GM10847 (cell line): ENCODE results near the gene ABCF3.

Experiments used
- POLR2A ChIP-seq: IDR thresholded peaks from 2 replicates; pipeline ENCODE4 v1.6.1; 2011; ENCODE audit not compliant: insufficient read length; ENCODE audit errors: extremely low read depth

ABCF3 gene

GRCh38 chr3:184186184-184186901, at the start of gene ABCF3:
Gene ABCF3 (plus strand): TSS chr3:184186199. CDS start chr3:184186208, 9 bp downstream.
- TF ChIP-seq POLR2A = peak; percentile 73

- no peak for TF ChIP-seq POLR2A
Observed at GRCh38 chr3:184140436-184140835, 45.6 kb upstream of the ABCF3 start.

- no peak for TF ChIP-seq POLR2A
Observed at GRCh38 chr3:184142199-184142598, 43.8 kb upstream of the ABCF3 start.

DNA sequence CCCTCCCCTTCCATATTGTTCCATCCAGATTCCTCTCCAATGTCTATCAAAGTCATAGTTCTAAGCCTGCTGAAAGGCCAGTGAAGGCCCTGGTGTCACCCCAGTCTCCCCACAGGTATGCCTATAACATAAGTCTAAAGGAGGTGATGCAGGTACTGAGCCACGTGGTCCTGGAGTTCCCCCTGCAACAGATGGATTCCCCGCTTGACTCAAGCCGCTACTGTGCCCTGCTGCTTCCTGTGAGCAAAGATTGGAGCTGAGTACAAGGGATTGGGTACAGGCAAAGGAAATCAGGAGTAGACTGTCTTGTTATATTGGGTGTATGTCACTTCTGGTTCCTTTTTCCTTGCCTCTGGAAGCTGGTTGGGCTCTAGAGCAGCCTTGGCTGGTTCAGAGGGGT, 42.7 kb upstream of the ABCF3 start:
- no peak for TF ChIP-seq POLR2A

DNA sequence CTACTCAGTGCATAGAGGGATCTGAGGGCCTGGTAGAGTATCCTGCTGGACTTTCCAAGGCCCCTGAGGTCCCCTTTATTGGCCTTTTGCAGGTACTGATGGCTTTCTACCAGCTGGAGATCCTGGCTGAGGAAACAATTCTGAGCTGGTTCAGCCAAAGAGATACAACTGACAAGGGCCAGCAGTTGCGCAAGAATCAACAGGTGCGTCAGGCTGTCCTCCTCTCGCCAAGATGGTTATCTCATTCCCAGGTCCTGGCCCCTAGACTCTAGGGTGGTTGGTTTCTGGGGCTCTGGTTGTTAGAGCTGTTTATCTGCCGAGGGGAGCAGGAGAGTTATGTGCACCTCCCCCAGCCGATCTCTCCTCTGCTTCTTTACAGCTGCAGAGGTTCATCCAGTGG, 41.5 kb upstream of the ABCF3 start:
- no peak for TF ChIP-seq POLR2A

- TF ChIP-seq POLR2A = no peak
Observed at GRCh38 chr3:184145111-184145524, 40.9 kb upstream of the ABCF3 start.

- no peak for TF ChIP-seq POLR2A
Observed at GRCh38 chr3:184145751-184146270, 40.2 kb upstream of the ABCF3 start.

- TF ChIP-seq POLR2A = no peak
Observed at GRCh38 chr3:184148076-184148475, 37.9 kb upstream of the ABCF3 start.

GRCh38 chr3:184149123-184149522, 36.9 kb upstream of the ABCF3 start:
- TF ChIP-seq POLR2A = no peak

DNA sequence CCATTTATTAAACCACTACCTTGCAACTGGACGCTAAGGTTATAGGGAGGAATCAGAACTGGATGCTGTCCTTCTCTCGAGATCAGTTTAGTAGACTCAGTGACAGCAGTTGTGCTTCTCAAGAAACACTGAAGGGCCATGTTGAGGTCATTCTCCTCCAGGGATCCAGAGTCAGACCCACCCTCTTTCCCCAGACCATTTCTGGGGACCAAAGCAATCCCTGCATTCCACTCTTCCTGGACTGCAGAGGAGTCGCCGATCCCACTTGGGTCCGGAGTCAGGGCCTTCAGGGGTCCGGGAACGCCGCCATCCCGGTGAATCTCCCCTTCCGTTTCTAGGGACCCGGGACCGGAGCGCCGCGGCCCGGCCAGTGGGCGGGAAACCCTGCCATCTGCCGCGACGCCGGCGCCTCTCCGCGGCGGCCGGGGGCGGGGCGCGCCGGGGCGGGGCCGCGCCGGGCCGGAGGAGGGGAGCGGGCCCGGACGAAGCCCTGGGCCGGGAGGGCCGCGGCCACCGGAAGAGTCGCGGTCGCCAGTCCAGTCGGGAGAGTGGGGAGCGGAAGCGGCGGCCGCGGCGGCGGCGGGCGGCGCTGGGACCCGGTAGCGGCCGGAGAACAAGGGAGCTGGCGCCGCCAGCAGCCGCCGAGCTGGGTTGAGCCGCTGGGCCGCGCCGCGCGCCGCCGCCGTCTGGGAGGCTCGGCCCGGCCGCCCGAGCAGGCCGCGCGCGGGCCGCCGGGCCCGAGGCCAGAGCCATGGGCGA, 30.9 kb upstream of the ABCF3 start, which contains the start of gene DVL3:
Gene DVL3 (plus strand): TSS at position 493 of the 759 bp plus-strand sequence. CDS start 259 bp downstream, at position 752.
- TF ChIP-seq POLR2A = peak; percentile 31

DNA sequence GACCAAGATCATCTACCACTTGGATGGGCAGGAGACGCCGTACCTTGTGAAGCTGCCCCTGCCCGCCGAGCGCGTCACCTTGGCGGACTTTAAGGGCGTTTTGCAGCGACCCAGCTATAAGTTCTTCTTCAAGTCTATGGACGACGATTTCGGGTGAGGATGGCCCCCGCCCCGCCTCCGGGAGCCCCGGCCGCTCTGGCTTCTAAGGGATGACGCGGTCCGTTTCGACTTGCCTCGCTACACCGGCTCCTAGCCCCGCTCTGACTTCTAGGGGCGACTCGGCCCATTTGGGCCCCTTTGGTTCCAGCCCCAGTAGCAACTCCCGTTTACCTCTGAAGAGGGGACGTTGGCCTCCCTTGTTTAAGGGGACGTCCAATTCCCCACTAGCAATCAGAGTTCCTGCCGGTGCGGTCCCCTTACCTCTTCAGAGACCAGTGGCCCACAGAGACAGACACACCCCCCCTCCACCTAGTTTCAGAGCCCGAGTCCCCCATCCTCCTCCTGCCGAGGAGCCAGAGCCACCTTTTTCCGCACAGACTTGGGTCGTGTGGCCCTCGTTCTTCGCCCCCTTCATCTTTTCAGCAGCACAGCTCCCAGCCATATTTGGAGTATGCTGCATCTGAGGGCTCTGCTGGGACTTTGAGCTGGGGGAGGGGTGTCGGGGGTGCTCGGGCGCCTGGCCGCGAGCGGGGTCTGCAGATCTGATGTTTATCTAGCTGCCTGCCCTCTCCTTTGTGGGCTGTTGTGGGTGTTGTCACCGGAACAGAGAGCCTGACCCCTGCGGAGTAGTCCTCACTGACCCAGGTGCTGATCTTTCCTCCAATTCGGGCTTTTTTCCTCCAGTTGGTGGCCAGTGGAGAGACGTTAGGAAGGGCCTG, 30.1 kb upstream of the ABCF3 start:
- TF ChIP-seq POLR2A = no peak

GRCh38 chr3:184156522-184156955, 29.5 kb upstream of the ABCF3 start:
- TF ChIP-seq POLR2A = no peak

- TF ChIP-seq POLR2A = no peak
Observed at GRCh38 chr3:184157206-184157605, 28.8 kb upstream of the ABCF3 start.

DNA sequence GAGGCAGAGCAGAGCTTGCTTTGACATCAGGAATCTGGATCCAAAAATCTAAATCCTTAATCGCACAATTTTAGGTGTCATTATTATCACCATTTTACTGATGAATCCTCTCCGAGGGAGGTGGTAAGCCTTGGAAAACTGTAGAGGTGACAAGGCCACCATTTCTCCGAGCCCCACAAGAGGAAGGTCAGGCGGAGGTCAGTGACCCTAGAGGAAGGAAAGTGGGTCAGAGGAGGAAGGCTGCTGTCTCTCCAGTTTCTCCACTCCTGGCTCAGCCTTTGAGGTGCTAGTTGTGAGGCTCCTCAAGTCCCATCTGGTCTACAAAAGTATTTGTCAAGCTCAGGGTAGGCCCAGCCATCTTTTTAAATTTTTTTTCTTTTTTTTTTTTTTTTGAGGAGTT, 27.6 kb upstream of the ABCF3 start:
- no peak for TF ChIP-seq POLR2A

DNA sequence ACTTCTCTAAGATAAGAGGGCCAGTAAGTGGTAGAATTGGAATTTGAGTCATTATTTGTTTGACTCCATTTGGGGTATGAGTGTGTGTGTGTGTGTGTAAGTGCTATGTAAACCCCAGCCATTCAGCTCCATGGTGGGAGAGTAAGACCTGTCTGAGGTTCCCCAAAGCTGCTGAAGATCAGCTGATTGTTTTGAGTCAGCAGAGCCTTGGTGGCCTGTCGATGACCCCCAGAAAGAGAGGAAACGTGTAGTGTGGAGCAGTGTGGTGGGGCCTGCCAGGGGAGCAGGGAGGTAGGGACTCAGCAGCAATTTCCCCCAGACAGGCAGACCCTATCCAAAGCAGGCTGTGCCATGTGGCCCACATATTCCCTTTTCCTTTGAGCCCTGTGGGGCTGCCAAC, 25.5 kb upstream of the ABCF3 start:
- no peak for TF ChIP-seq POLR2A
